B cell (primary cell): ENCODE data around the gene HS3ST3A1. TPM values are rescaled to one million over a fixed set of nuclear protein-coding genes. Genes with fewer than 3 reads are reported as not detected.

Source experiments
- ATAC-seq: fragments of 200-7000 bp; cut with Tn5 transposase; one replicate; pipeline ENCODE4 v1.10.0; 2021; ENCODE audit warnings: low read depth, mild to moderate bottlenecking, moderate number of reproducible peaks, moderate library complexity
- CTCF ChIA-PET: fragments of 350-600 bp; sonication (Branson Sonifier 250); formaldehyde crosslinking; loops from one replicate; lab custom pipeline; 2021; ENCODE audit warnings: antibody characterized with exemption, inconsistent platforms; lab: Charles Lee
- POLR2A ChIA-PET: fragments of 350-600 bp; sonication (Branson Sonifier 250); formaldehyde crosslinking; loops from one replicate; lab custom pipeline; 2021; ENCODE audit warnings: antibody characterized with exemption; lab: Charles Lee
- DNase-seq: peaks from one replicate; pipeline ENCODE4 v3.0.0; 2013
- H2AFZ ChIP-seq: 2 replicates; pipeline ENCODE4 v1.6.1; 2012; ENCODE audit warnings: mild to moderate bottlenecking, low read depth, low read length; ENCODE audit not compliant: insufficient read depth, poor library complexity, severe bottlenecking
- H3K27ac ChIP-seq, 2 donors: 1 replicate in 1 of 2; 2 replicates in 1 of 2; pipeline ENCODE4 v1.5.1; 2012 to 2013; ENCODE audit warnings: low read length in 2 of 2, mild to moderate bottlenecking in 2 of 2, moderate library complexity in 1 of 2
- H3K27me3 ChIP-seq, 4 experiments: fragments of 200-600 bp in 1 of 4; sonication (generic) in 1 of 4; replicated peaks in 1 of 4; 1 replicate in 2 of 4; 2 replicates in 2 of 4; pipeline versions ENCODE4 v1.6.1 to v1.7.0; 2013 to 2016; ENCODE audit warnings: low read length in 3 of 4, mild to moderate bottlenecking in 2 of 4, mixed read lengths in 1 of 4, moderate library complexity in 1 of 4; ENCODE audit not compliant: insufficient read depth in 4 of 4, control insufficient read depth in 3 of 4; ENCODE audit errors: control extremely low read depth in 1 of 4
- H3K36me3 ChIP-seq, 2 experiments: replicated peaks in 1 of 2; 1 replicate in 1 of 2; 2 replicates in 1 of 2; pipeline versions ENCODE4 v1.6.1 to v1.7.1; 2013; ENCODE audit warnings: low read length in 1 of 2; ENCODE audit not compliant: insufficient read depth in 2 of 2, control insufficient read depth in 1 of 2; ENCODE audit errors: control extremely low read depth in 1 of 2, extremely low read depth in 1 of 2
- H3K4me1 ChIP-seq, 2 donors: fragments of 200-600 bp in 1 of 2; sonication (generic) in 1 of 2; 1 replicate in 1 of 2; 2 replicates in 1 of 2; pipeline versions ENCODE4 v1.5.1 to v1.6.1; 2013 to 2017; ENCODE audit warnings: low read length in 2 of 2; ENCODE audit not compliant: control insufficient read depth in 2 of 2, insufficient read depth in 2 of 2
- H3K4me2 ChIP-seq: replicated peaks from 2 replicates; pipeline ENCODE3; 2012; ENCODE audit warnings: mild to moderate bottlenecking, low read depth, low read length; ENCODE audit not compliant: poor library complexity, severe bottlenecking
- H3K4me3 ChIP-seq, 5 experiments: fragments of 200-600 bp in 1 of 5; sonication (generic) in 1 of 5; 1 replicate in 3 of 5; 2 replicates in 2 of 5; pipeline versions ENCODE4 v1.5.1 to v1.7.0; 2011 to 2016; ENCODE audit warnings: low read length in 4 of 5, mild to moderate bottlenecking in 4 of 5, low read depth in 2 of 5, control low read depth in 1 of 5, moderate library complexity in 1 of 5; ENCODE audit not compliant: insufficient read depth in 1 of 5; ENCODE audit errors: control extremely low read depth in 1 of 5, extremely low read depth in 1 of 5
- H3K79me2 ChIP-seq: fragments of 200-600 bp; sonication (generic); one replicate; pipeline ENCODE4 v1.6.0; 2016; ENCODE audit warnings: low read length; ENCODE audit not compliant: control insufficient read depth, insufficient read depth
- H3K9ac ChIP-seq: fragments of 200-600 bp; sonication (generic); 2 replicates; pipeline ENCODE4 v1.6.1; 2017; ENCODE audit warnings: mild to moderate bottlenecking, low read length, moderate library complexity
- H3K9me3 ChIP-seq, 3 donors: one replicate each; pipeline versions ENCODE4 v1.6.1 to v1.7.1; 2013; ENCODE audit warnings: low read length in 2 of 3; ENCODE audit not compliant: control insufficient read depth in 2 of 3, insufficient read depth in 1 of 3; ENCODE audit errors: control extremely low read depth in 1 of 3
- H4K20me1 ChIP-seq: 2 replicates; pipeline ENCODE4 v1.6.0; 2012; ENCODE audit warnings: mild to moderate bottlenecking, low read length; ENCODE audit not compliant: insufficient read depth, control insufficient read depth, poor library complexity, severe bottlenecking
- H3K27ac Mint-ChIP-seq: one replicate; pipeline ENCODE4 v1.8.0; 2021; ENCODE audit warnings: mixed read lengths
- H3K27me3 Mint-ChIP-seq: one replicate; pipeline ENCODE4 v1.8.0; 2021; ENCODE audit warnings: mixed read lengths
- H3K4me1 Mint-ChIP-seq: one replicate; pipeline ENCODE4 v1.8.0; 2021; ENCODE audit warnings: mixed read lengths
- H3K4me3 Mint-ChIP-seq: one replicate; pipeline ENCODE4 v1.8.0; 2021; ENCODE audit warnings: mixed read lengths
- H3K9me3 Mint-ChIP-seq: one replicate; pipeline ENCODE4 v1.8.0; 2022; ENCODE audit warnings: mixed read lengths; ENCODE audit not compliant: insufficient read depth
- CTCF ChIP-seq: fragments of 200-600 bp; IDR thresholded peaks from one replicate; pipeline ENCODE4 v1.8.0; 2022; ENCODE audit warnings: antibody characterized with exemption, mild to moderate bottlenecking
- EZH2 ChIP-seq: IDR thresholded peaks from 2 replicates; pipeline ENCODE4 v1.6.1; 2012; ENCODE audit warnings: borderline replicate concordance, low read depth, mild to moderate bottlenecking, moderate library complexity, low read length; ENCODE audit not compliant: insufficient read depth, poor library complexity, severe bottlenecking
- WGBS: methylation state at CpG from one replicate; pipeline ENCODE4 v1.1.5; 2013; ENCODE audit warnings: missing lambda C conversion rate; ENCODE audit not compliant: insufficient coverage; 5-methylcytosine and 5-hydroxymethylcytosine counted together
- intact Hi-C: fragments of 100-400 bp; cut with micrococcal nuclease; formaldehyde crosslinking; loops from one replicate; pipeline ENCODE4 v1.10.0; 2022
- polyA plus RNA-seq: library from polyadenylated mRNA; depleted of rRNA; stranded (reverse); fragments of >200 nt; gene quantifications from 2 replicates; pipeline ENCODE4 v1.2.3, GENCODE V29; 2012
- total RNA-seq, 2 donors: library from RNA; stranded (reverse); fragments of 120-200 nt in 1 of 2; gene quantifications; 1 replicate in 1 of 2; 2 replicates in 1 of 2; pipeline versions ENCODE4 v1.2.3 to v1.2.4, GENCODE V29; 2013 to 2022

HS3ST3A1 gene
- total and polyA plus RNA-seq, 2 donors (not counting 1 experiment from before 2014, with no cell fraction given) = 0.17 to 0.75 TPM

GRCh38 chr17:13544765-13545164 lies 57.0 kb downstream of the HS3ST3A1 start:
- H3K36me3 ChIP-seq = no peaks in the 10 kb centered on the region
- intact Hi-C loops = no loop called here
- ChIA-PET POLR2A (no interaction called here), CTCF (no interaction called here)
- no peak overlapping the region for H2AFZ ChIP-seq
- no peaks in the 10 kb centered on the region for H3K27me3 ChIP-seq
- ATAC-seq (no peak), DNase-seq (no peak)
- Mint-ChIP-seq H3K4me3 (no peak overlapping the region), H3K27ac (no peak overlapping the region), H3K27me3 (peaks cover 4% of the 10 kb centered on the region), H3K9me3 (no peaks in the 10 kb centered on the region), H3K4me1 (no peaks in the 10 kb centered on the region)
- H3K4me3 ChIP-seq = no peak overlapping the region
- no peaks in the 10 kb centered on the region for H3K79me2 ChIP-seq
- no peak overlapping the region for H3K27ac ChIP-seq
- peaks cover 0 to 8% (median 0%) of the 10 kb centered on the region in 3 donors for H3K9me3 ChIP-seq
- H3K4me1 ChIP-seq = no peaks in the 10 kb centered on the region
- 87% methylated on average over 3 of the region's 9 CpGs for WGBS
- H4K20me1 ChIP-seq = no peaks in the 10 kb centered on the region
- H3K4me2 ChIP-seq = no peak overlapping the region
- no peak overlapping the region for H3K9ac ChIP-seq
- TF ChIP-seq EZH2 = no peak

GRCh38 chr17:13544292-13544691 lies 57.4 kb downstream of the HS3ST3A1 start:
- no peak for ATAC-seq

More at GRCh38 chr17:13544292-13544691, 57.4 kb downstream of the HS3ST3A1 start:
- Histone ChIP-seq H3K4me1 (no peaks in the 10 kb centered on the region), H3K79me2 (no peaks in the 10 kb centered on the region), H4K20me1 (no peaks in the 10 kb centered on the region), H3K36me3 (no peaks in the 10 kb centered on the region), H3K4me2 (no peak overlapping the region), H3K9me3 (peaks cover 0 to 8% (median 0%) of the 10 kb centered on the region in 3 donors), H2AFZ (no peak overlapping the region), H3K27me3 (no peaks in the 10 kb centered on the region), H3K9ac (no peak overlapping the region), H3K27ac (no peak overlapping the region), H3K4me3 (no peak overlapping the region)
- H3K27me3 Mint-ChIP-seq = peaks cover under 1% of the 10 kb centered on the region
- H3K4me3 Mint-ChIP-seq = no peak overlapping the region
- no peaks in the 10 kb centered on the region for H3K4me1 Mint-ChIP-seq
- TF ChIP-seq CTCF (no peak), EZH2 (no peak)
- intact Hi-C loops = no loop called here
- ChIA-PET POLR2A (no interaction called here), CTCF (no interaction called here)
- WGBS = 100% methylated on average over 2 of the region's 7 CpGs
- H3K27ac Mint-ChIP-seq = no peak overlapping the region
- H3K9me3 Mint-ChIP-seq = no peaks in the 10 kb centered on the region
- no peak for DNase-seq
